Peyer's patch (tissue), 4 donors: ENCODE results near the gene CPT1B.

Experiments used
- CTCF ChIP-seq, 6 experiments: fragments of 450-650 bp in 4 of 6; fragments of 200-600 bp in 2 of 6; sonication (generic) in 1 of 6; IDR thresholded peaks; one replicate each; pipeline ENCODE4 v1.5.1; 2017 to 2019; ENCODE audit warnings: antibody characterized with exemption in 6 of 6, mild to moderate bottlenecking in 3 of 6, moderate library complexity in 1 of 6
- POLR2A ChIP-seq, 2 donors: fragments of 450-650 bp; IDR thresholded peaks; one replicate each; pipeline ENCODE4 v1.5.1; 2017; ENCODE audit warnings: antibody characterized with exemption in 2 of 2, mild to moderate bottlenecking in 2 of 2, moderate library complexity in 2 of 2

- TF ChIP-seq CTCF (IDR thresholded peaks at IDR 0.05) (peak; percentile 48 to 72 (median 68)), POLR2A (IDR thresholded peaks at IDR 0.05) (no peak)
Observed at GRCh38 chr22:50544078-50544745, 34.0 kb downstream of the CPT1B start.
